Heart left ventricle (tissue), 13 donors: ENCODE measurements around the gene TRPM2.

ENCODE experiments used
- POLR2A ChIP-seq, 2 donors: fragments of 450-650 bp; IDR thresholded peaks; one replicate each; pipeline ENCODE4 v1.6.1; 2017; ENCODE audit warnings: antibody characterized with exemption in 2 of 2, mild to moderate bottlenecking in 2 of 2, moderate library complexity in 2 of 2
- TF ChIP-seq, protein P1 (sequence below), 12 donors: fragments of 200-600 bp; sonication (generic) in 4 of 12; IDR thresholded peaks; one replicate each; pipeline versions ENCODE4 v1.5.0 to v1.8.0; 2018 to 2022; ENCODE audit warnings: antibody characterized with exemption in 12 of 12, mild to moderate bottlenecking in 5 of 12
- donor health status: ischemic (EF 13 %, LVEDD 7.1; RV severe dilation, severe dysfunction).
- donor health status: DM: no; HTN: yes; CAD: no.
- donor health status: DM: no; HTN: no; CAD: no.
- donor health status: ischemic (EF 25% LVEDD 6.9; RV normal size, moderate dysfunction).
- donor health status: ischemic (EF 25% LVEDD 5.7; RV mildly dilated, moderate dysfunction).
- donor health status: ischemic (EF 35%, LVEDD 5.7; RV mildly dilated, moderate dysfunction).
- donor health status: nonischemic (EF 11% LVEDD 7.7; RV severe dilation, severe dysfunction).
- donor health status: DM: yes; HTN: yes; CAD: no.
- donor health status: PGD.
- donor health status: ischemic (EF 29% LVEDD 5.4; RV normal size, mild dysfunction).
- donor health status: nonischemic (EF 23%, LVEDD 6.1; RV moderate dilation, normal function).

DNA sequence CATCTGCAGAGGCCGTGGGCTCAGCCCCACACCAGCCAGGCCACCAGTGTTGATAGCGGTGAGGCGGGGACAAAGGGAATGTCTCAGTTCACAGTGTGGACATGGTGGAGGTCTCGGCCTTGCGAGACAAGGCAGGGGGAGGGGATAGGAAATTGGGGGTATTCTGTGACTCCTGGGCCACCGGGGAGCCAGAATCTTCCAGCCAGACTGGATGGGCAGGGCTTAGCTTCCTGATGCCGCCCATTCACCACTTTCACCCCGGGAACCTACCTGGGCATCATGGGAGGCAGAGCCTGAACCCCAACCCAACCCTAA lies 107.0 kb downstream of the TRPM2 start:
- TF ChIP-seq POLR2A (IDR thresholded peaks at IDR 0.05): no peak
- TF ChIP-seq, protein P1, sequence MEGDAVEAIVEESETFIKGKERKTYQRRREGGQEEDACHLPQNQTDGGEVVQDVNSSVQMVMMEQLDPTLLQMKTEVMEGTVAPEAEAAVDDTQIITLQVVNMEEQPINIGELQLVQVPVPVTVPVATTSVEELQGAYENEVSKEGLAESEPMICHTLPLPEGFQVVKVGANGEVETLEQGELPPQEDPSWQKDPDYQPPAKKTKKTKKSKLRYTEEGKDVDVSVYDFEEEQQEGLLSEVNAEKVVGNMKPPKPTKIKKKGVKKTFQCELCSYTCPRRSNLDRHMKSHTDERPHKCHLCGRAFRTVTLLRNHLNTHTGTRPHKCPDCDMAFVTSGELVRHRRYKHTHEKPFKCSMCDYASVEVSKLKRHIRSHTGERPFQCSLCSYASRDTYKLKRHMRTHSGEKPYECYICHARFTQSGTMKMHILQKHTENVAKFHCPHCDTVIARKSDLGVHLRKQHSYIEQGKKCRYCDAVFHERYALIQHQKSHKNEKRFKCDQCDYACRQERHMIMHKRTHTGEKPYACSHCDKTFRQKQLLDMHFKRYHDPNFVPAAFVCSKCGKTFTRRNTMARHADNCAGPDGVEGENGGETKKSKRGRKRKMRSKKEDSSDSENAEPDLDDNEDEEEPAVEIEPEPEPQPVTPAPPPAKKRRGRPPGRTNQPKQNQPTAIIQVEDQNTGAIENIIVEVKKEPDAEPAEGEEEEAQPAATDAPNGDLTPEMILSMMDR (IDR thresholded peaks at IDR 0.05): no peak
